GM12801 (cell line): ENCODE results near the gene SEC61G.

ENCODE experiments used
- CTCF ChIP-seq: IDR thresholded peaks from one replicate; pipeline ENCODE4 v1.5.1; 2011; ENCODE audit warnings: control low read depth; ENCODE audit not compliant: insufficient read length; ENCODE audit errors: extremely low read depth

Gene SEC61G

GRCh38 chr7:54764861-54765260 lies 5.8 kb upstream of the SEC61G start:
- TF ChIP-seq CTCF = no peak

GRCh38 chr7:54757711-54758110 lies 1.3 kb downstream of the SEC61G start:
- no peak for TF ChIP-seq CTCF

GRCh38 chr7:54749200-54749599 lies 9.8 kb downstream of the SEC61G start:
- TF ChIP-seq CTCF = no peak

- no peak for TF ChIP-seq CTCF
Observed at GRCh38 chr7:54747234-54747633, 11.8 kb downstream of the SEC61G start.

- no peak for TF ChIP-seq CTCF
Observed at GRCh38 chr7:54743580-54743979, 15.4 kb downstream of the SEC61G start.

GRCh38 chr7:54738737-54739136 lies 20.3 kb downstream of the SEC61G start:
- no peak for TF ChIP-seq CTCF

GRCh38 chr7:54729107-54729506 lies 29.9 kb downstream of the SEC61G start:
- no peak for TF ChIP-seq CTCF

- no peak for TF ChIP-seq CTCF
Observed at GRCh38 chr7:54728411-54728810, 30.6 kb downstream of the SEC61G start.
